A549 (cell line): ENCODE results near the gene ATOSA.

ENCODE experiments used
- EHF ChIP-seq: fragments of 250-450 bp; sonication (Bioruptor Pico); IDR thresholded peaks from 2 replicates; pipeline ENCODE4 v1.5.0; 2020; ENCODE audit warnings: mild to moderate bottlenecking
- EP300 ChIP-seq, 2 experiments: fragments of >200 bp; sonication (Bioruptor Twin); formaldehyde crosslinking; IDR thresholded peaks; 2 replicates in 1 of 2; 3 replicates in 1 of 2; pipeline ENCODE4 v1.6.1; 2016 to 2017
- HDAC2 ChIP-seq: fragments of 200-600 bp; sonication (generic); IDR thresholded peaks from 2 replicates; pipeline ENCODE4 v1.6.1; 2016
- JUNB ChIP-seq: fragments of >200 bp; sonication (Bioruptor Twin); formaldehyde crosslinking; IDR thresholded peaks from 2 replicates; pipeline ENCODE4 v1.6.1; 2016
- TF ChIP-seq, protein P1 (sequence below): fragments of >200 bp; sonication (Bioruptor Twin); formaldehyde crosslinking; IDR thresholded peaks from 3 replicates; pipeline ENCODE4 v1.5.1; 2016
- TF ChIP-seq, protein P2 (sequence below): fragments of 150-350 bp; IDR thresholded peaks from 2 replicates; pipeline ENCODE4 v1.6.1; 2014; ENCODE audit warnings: low read depth, mild to moderate bottlenecking, low read length

DNA sequence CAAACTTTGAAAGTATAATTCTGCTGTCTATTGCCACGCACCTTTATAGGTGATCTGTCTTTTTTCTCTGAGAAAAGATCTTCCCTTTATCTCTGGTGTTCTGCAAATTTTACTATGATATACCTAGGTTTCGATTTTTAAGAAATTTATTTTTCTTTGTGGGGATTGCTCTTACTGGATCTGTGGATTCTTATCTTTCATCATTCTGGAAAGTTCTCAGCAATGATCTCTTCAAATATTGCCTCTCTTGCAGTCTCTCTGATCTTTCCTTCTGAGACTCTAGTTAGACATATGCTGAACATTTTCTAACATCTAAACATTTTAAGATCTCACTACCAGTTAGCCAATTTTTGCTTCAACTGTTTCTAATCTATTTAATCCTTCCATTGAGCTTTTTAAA is 47.0 kb upstream of the ATOSA start:
- TF ChIP-seq, protein P1, sequence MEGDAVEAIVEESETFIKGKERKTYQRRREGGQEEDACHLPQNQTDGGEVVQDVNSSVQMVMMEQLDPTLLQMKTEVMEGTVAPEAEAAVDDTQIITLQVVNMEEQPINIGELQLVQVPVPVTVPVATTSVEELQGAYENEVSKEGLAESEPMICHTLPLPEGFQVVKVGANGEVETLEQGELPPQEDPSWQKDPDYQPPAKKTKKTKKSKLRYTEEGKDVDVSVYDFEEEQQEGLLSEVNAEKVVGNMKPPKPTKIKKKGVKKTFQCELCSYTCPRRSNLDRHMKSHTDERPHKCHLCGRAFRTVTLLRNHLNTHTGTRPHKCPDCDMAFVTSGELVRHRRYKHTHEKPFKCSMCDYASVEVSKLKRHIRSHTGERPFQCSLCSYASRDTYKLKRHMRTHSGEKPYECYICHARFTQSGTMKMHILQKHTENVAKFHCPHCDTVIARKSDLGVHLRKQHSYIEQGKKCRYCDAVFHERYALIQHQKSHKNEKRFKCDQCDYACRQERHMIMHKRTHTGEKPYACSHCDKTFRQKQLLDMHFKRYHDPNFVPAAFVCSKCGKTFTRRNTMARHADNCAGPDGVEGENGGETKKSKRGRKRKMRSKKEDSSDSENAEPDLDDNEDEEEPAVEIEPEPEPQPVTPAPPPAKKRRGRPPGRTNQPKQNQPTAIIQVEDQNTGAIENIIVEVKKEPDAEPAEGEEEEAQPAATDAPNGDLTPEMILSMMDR: no peak
- no peak for TF ChIP-seq HDAC2
- no peak for TF ChIP-seq EP300 (IDR thresholded peaks at IDR 0.05)
- TF ChIP-seq, protein P2, sequence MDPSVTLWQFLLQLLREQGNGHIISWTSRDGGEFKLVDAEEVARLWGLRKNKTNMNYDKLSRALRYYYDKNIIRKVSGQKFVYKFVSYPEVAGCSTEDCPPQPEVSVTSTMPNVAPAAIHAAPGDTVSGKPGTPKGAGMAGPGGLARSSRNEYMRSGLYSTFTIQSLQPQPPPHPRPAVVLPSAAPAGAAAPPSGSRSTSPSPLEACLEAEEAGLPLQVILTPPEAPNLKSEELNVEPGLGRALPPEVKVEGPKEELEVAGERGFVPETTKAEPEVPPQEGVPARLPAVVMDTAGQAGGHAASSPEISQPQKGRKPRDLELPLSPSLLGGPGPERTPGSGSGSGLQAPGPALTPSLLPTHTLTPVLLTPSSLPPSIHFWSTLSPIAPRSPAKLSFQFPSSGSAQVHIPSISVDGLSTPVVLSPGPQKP: no peak
- TF ChIP-seq EHF: no peak
- no peak for TF ChIP-seq JUNB
